Measurements from ENCODE around the gene RGS4. TPM values are rescaled to one million over a fixed set of nuclear protein-coding genes. Genes with fewer than 3 reads are reported as not detected.

The RGS4 gene
- total RNA-seq, 1 donor from 2014 or later = 121 TPM

- Mint-ChIP-seq H3K4me3 (ENCODE audit: unreplicated experiment) (no peak overlapping the region), H3K4me1 (ENCODE audit: unreplicated experiment) (peaks cover 23% of the 10 kb centered on the region), H3K9me3 (ENCODE audit: unreplicated experiment) (no peaks in the 10 kb centered on the region), H3K27ac (ENCODE audit: unreplicated experiment) (peak overlapping the region; percentile 23), H3K27me3 (ENCODE audit: unreplicated experiment) (no peaks in the 10 kb centered on the region), H3K36me3 (ENCODE audit: unreplicated experiment) (peaks cover 48% of the 10 kb centered on the region)
- TF ChIP-seq CTCF (IDR thresholded peaks at IDR 0.05) = no peak
- no peak for DNase-seq (ENCODE audit: extremely low spot score, unreplicated experiment)
Observed at GRCh38 chr1:163076981-163077761, 8.0 kb downstream of the RGS4 start.

GRCh38 chr1:163082971-163083370, 13.8 kb downstream of the RGS4 start:
- Mint-ChIP-seq H3K36me3 (ENCODE audit: unreplicated experiment) (no peaks in the 10 kb centered on the region), H3K27ac (ENCODE audit: unreplicated experiment) (no peak overlapping the region), H3K4me3 (ENCODE audit: unreplicated experiment) (no peak overlapping the region), H3K4me1 (ENCODE audit: unreplicated experiment) (peaks cover 40% of the 10 kb centered on the region), H3K9me3 (ENCODE audit: unreplicated experiment) (no peaks in the 10 kb centered on the region), H3K27me3 (ENCODE audit: unreplicated experiment) (no peaks in the 10 kb centered on the region)
- no peak for TF ChIP-seq CTCF (IDR thresholded peaks at IDR 0.05)
- no peak for DNase-seq (ENCODE audit: extremely low spot score, unreplicated experiment)

- H3K27ac Mint-ChIP-seq (ENCODE audit: unreplicated experiment) = peak overlapping the region; percentile 81
- no peaks in the 10 kb centered on the region for H3K27me3 Mint-ChIP-seq (ENCODE audit: unreplicated experiment)
- H3K4me3 Mint-ChIP-seq (ENCODE audit: unreplicated experiment) = no peak overlapping the region
- DNase-seq (ENCODE audit: extremely low spot score, unreplicated experiment) = no peak
- H3K36me3 Mint-ChIP-seq (ENCODE audit: unreplicated experiment) = no peaks in the 10 kb centered on the region
- peaks cover 40% of the 10 kb centered on the region for H3K4me1 Mint-ChIP-seq (ENCODE audit: unreplicated experiment)
- no peak for TF ChIP-seq CTCF (IDR thresholded peaks at IDR 0.05)
- H3K9me3 Mint-ChIP-seq (ENCODE audit: unreplicated experiment) = no peaks in the 10 kb centered on the region
Observed at GRCh38 chr1:163083690-163084089, 14.5 kb downstream of the RGS4 start.

- H3K4me3 Mint-ChIP-seq (ENCODE audit: unreplicated experiment) = peak overlapping the region; percentile 4
- no peak for TF ChIP-seq CTCF (IDR thresholded peaks at IDR 0.05)
- no peak for DNase-seq (ENCODE audit: extremely low spot score, unreplicated experiment)
- peaks cover 40% of the 10 kb centered on the region for H3K4me1 Mint-ChIP-seq (ENCODE audit: unreplicated experiment)
- no peaks in the 10 kb centered on the region for H3K27me3 Mint-ChIP-seq (ENCODE audit: unreplicated experiment)
- peak overlapping the region; percentile 81 for H3K27ac Mint-ChIP-seq (ENCODE audit: unreplicated experiment)
- H3K36me3 Mint-ChIP-seq (ENCODE audit: unreplicated experiment) = no peaks in the 10 kb centered on the region
- no peaks in the 10 kb centered on the region for H3K9me3 Mint-ChIP-seq (ENCODE audit: unreplicated experiment)
Observed at GRCh38 chr1:163084330-163084729, 15.2 kb downstream of the RGS4 start.

- no peak for TF ChIP-seq CTCF (IDR thresholded peaks at IDR 0.05)
- Mint-ChIP-seq H3K27ac (ENCODE audit: unreplicated experiment) (peak overlapping the region; percentile 91), H3K9me3 (ENCODE audit: unreplicated experiment) (no peaks in the 10 kb centered on the region), H3K4me1 (ENCODE audit: unreplicated experiment) (peaks cover 40% of the 10 kb centered on the region), H3K4me3 (ENCODE audit: unreplicated experiment) (peak overlapping the region; percentile 15), H3K36me3 (ENCODE audit: unreplicated experiment) (no peaks in the 10 kb centered on the region), H3K27me3 (ENCODE audit: unreplicated experiment) (no peaks in the 10 kb centered on the region)
- DNase-seq (ENCODE audit: extremely low spot score, unreplicated experiment) = no peak
Observed at GRCh38 chr1:163085041-163085903, 16.1 kb downstream of the RGS4 start.
